Neural cell (in vitro differentiated cells): ENCODE data around the gene SLC43A1.

Experiments used
- CTCF ChIP-seq: fragments of 450-650 bp; IDR thresholded peaks from 2 replicates; pipeline ENCODE4 v1.5.1; 2014; ENCODE audit warnings: antibody characterized with exemption, mild to moderate bottlenecking, moderate library complexity; ENCODE audit not compliant: poor library complexity, severe bottlenecking
- EP300 ChIP-seq: fragments of 450-650 bp; conservative IDR thresholded peaks from 2 replicates; pipeline ENCODE4 v1.6.1; 2014; ENCODE audit warnings: antibody characterized with exemption, mild to moderate bottlenecking, moderate library complexity; ENCODE audit not compliant: poor library complexity, severe bottlenecking
- EZH2 ChIP-seq: fragments of 200-600, 300-800 bp; shearing (Covaris generic), sonication (generic); IDR thresholded peaks from 2 replicates; pipeline ENCODE4 v1.6.1; 2014; ENCODE audit warnings: antibody characterized with exemption, low read length, borderline replicate concordance, mild to moderate bottlenecking; ENCODE audit not compliant: insufficient read depth, poor library complexity, severe bottlenecking
- MXI1 ChIP-seq: fragments of 450-650 bp; conservative IDR thresholded peaks from 2 replicates; pipeline ENCODE4 v1.6.1; 2014; ENCODE audit warnings: antibody characterized with exemption, mild to moderate bottlenecking; ENCODE audit not compliant: poor library complexity, severe bottlenecking
- POLR2AphosphoS5 ChIP-seq: IDR thresholded peaks from 2 replicates; pipeline ENCODE4 v1.6.1; 2012
- RAD21 ChIP-seq: fragments of 450-650 bp; conservative IDR thresholded peaks from 2 replicates; pipeline ENCODE4 v1.6.1; 2014; ENCODE audit warnings: antibody characterized with exemption, mild to moderate bottlenecking, moderate library complexity
- REST ChIP-seq: IDR thresholded peaks from 2 replicates; pipeline ENCODE4 v1.6.1; 2012; ENCODE audit warnings: borderline replicate concordance
- SMC3 ChIP-seq: fragments of 450-650 bp; conservative IDR thresholded peaks from 2 replicates; pipeline ENCODE4 v1.6.1; 2014; ENCODE audit warnings: antibody characterized with exemption, mild to moderate bottlenecking, moderate library complexity; ENCODE audit not compliant: poor library complexity
- TAF1 ChIP-seq: IDR thresholded peaks from 2 replicates; pipeline ENCODE4 v1.6.1; 2012; ENCODE audit warnings: low read depth

GRCh38 chr11:57457643-57458023 lies 57.9 kb downstream of the SLC43A1 start:
- no peak for TF ChIP-seq RAD21
- no peak for TF ChIP-seq REST
- no peak for TF ChIP-seq CTCF
- no peak for TF ChIP-seq EP300
- no peak for TF ChIP-seq POLR2AphosphoS5
- TF ChIP-seq EZH2: no peak
- no peak for TF ChIP-seq TAF1
- TF ChIP-seq MXI1: no peak
- TF ChIP-seq SMC3: peak; percentile 66
